ENCODE measurements around the gene SNX18.
"Not testable (repeated sequence)": the region's sequence is repeated elsewhere in the genome, so short reads cannot be mapped to it uniquely, and the experiment has no call there.

Gene SNX18

GRCh38 chr5:54520438-54520846 lies 2.9 kb downstream of the SNX18 start:
- DNase-seq (ENCODE audit: low read depth): peak; percentile 53

DNA sequence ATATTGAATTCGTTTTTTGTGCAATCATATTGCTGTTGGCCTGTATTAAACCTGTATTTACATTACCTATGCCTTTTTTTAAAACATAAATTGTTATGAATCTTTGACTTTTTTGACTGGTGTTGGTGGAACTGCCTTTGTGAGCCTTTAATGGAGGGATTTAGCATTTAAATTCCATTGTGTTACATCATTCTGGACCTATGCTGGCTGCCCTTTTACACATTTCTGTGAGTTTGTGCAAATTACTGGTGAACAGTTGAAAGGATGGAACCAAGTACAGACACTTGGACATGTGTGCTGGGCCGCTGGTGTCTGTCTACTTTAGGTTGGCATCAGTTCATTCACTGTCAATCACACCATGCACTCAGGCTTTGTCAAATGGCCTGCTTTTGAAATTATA lies 3.4 kb downstream of the SNX18 start:
- DNase-seq (ENCODE audit: low read depth): peak; percentile 39

DNA sequence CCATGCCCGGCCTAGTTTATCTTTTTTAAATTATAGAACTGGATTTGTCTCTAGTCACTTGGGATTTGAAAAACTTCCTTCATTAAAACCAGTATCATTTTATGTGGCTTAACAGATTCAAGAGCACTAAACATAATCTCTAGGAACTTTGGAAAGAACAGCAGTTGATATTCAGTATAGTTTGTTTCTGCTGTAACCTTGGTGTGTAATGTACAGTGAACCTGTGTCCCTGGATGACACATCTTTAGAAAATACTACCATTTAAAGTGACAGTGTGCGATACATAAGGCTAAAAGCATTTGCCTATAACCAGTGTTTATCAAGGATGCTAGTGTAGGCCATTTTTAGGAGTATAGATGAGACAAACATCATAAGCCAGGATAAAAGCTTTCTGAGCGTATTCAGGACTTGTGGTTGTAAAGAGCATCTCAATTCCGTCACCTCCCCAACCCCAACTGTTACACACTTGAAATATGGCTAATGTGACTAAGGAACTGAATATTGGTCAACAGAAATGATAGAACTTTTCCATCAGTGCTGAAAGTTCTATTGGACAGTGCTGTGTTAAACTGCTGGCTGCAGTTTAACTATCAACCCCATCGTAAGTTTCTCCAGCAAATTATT lies 4.4 kb downstream of the SNX18 start:
- peak; percentile 30 for DNase-seq (ENCODE audit: low read depth)

DNA sequence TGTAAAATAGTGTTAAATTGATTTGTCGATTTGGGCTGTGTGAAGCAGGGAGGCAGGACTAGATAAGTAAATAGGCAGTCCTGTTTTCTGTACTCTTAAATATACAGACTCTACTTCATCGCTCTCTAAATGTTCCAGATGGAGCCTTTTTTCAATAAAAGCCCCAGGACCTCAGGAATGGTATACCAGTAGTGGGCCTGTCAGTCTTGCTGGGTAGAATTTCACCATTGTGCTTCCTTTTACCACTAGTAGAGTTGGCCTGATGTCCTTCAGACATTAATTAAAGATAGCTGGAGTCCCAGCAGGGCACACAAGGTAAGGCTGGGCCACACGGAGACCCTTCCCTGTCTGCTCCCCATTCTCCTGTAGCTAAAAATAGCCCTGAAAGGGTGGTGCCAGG lies 6.0 kb downstream of the SNX18 start:
- no peak for DNase-seq (ENCODE audit: low read depth)

DNA sequence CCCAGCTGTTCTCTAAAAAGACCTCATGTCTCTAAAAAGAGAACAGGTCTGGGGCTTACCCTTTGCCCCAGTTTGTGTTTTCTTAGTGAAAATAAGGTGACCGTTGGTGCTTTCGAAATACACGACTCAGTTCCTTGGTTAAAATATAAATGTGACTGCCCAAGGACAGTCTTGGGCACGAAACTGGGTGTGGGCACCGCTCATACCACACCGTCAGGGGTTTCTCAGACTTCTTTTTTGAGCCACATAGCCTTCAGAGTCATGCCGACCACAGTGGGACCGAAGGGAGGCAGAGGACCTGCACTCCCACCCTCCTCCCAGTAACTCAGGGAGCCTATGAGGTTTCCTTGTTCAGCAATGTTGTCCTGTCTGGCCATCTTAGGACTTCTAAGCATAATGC lies 6.5 kb downstream of the SNX18 start:
- DNase-seq (ENCODE audit: low read depth): no peak

DNA sequence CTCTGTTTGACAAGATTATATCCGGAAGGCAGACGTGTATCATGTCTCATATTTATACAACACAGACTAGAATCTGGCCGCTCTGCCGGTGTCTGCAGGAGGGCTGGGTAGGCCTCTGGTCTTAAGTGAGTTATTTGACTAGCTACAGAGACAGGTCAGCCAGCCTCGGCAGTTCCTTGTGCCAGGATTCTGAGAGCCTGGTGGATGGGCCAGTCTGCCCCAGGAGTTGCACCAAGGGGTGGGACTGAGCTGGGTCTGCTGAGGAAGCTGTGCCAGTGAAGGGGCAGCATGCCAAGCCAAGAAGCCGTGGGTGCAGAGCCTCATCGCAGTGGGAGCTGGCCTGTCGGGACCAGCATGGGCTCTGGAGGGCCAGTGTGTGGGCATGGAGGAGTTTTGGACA lies 7.1 kb downstream of the SNX18 start:
- DNase-seq (ENCODE audit: low read depth): no peak

GRCh38 chr5:54525261-54525660 lies 7.7 kb downstream of the SNX18 start:
- no peak for DNase-seq (ENCODE audit: low read depth)

DNA sequence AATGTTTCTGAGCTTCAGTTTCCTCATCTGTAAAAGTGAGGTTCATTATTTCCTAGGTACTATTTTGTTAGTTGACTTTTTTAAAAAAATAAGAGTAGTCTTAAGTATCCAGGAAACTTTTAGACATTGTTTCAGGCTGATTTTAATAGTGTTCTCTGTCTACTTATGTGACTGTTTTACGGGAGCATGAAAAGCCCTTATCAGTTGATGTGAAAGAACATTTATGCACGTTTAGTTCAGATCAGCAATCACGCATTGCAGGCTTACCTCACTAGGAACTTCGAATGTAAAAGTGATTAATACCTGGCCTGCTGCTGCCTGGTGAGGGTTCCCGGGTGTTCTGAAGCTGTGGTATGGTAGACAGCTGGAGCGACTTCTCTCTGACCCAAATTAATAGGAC lies 8.1 kb downstream of the SNX18 start:
- DNase-seq (ENCODE audit: low read depth): no peak

- DNase-seq (ENCODE audit: low read depth): no peak
Observed at GRCh38 chr5:54526604-54527288, 9.2 kb downstream of the SNX18 start.

- no peak for DNase-seq (ENCODE audit: low read depth)
Observed at GRCh38 chr5:54528633-54529209, 11.2 kb downstream of the SNX18 start.

DNA sequence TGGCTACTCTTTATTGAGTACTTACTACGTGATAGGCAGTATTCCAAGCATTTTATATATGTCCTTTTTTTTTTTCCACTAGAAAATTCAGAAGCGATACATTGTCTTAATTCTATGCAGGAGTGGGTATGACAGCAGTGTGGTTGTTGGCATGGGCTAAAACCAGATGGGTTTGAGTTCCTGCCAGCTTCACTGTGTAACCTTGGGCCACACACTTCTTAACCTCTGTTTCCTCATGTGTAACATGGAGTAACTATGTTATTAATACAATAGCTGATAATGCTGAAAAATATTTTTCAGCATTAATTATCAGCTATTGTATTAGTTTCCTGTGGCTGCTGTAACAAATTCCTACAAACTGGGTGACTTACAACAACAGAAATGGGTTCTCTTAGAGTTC lies 12.0 kb downstream of the SNX18 start:
- DNase-seq (ENCODE audit: low read depth): no peak

- DNase-seq (ENCODE audit: low read depth): no peak
Observed at GRCh38 chr5:54531546-54531945, 14.0 kb downstream of the SNX18 start.

DNA sequence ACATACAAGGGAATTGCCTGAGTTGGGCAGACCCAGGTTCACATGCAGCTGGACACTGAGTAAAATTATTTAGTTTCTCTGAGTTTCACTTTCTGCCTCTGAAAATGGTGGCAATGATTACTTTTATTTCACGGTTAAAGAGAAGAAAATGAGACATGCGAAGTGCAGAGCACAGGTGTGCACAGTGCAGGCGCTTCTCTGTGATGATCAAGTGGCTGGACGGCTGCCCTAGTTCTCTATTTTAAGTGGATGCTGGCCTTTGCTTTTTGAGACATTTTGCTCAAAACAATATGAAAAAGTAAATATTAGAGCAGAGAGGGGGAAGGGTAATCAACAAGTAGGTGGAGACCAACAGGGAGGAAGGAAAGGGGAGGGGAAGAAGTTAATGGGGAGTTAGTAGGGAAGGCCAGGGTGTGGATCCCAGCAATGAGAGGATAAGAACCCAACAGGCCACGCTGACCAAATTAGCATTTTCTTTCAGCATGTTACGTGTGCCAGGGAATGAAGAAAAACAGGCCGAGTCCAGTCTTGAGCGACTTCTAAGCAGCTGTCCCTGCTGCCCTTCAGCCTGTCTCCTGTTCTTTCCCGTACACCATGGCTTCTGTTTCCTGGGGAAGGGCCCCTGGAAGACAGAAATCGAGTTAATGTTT lies 16.1 kb downstream of the SNX18 start:
- no peak for DNase-seq (ENCODE audit: low read depth)

DNA sequence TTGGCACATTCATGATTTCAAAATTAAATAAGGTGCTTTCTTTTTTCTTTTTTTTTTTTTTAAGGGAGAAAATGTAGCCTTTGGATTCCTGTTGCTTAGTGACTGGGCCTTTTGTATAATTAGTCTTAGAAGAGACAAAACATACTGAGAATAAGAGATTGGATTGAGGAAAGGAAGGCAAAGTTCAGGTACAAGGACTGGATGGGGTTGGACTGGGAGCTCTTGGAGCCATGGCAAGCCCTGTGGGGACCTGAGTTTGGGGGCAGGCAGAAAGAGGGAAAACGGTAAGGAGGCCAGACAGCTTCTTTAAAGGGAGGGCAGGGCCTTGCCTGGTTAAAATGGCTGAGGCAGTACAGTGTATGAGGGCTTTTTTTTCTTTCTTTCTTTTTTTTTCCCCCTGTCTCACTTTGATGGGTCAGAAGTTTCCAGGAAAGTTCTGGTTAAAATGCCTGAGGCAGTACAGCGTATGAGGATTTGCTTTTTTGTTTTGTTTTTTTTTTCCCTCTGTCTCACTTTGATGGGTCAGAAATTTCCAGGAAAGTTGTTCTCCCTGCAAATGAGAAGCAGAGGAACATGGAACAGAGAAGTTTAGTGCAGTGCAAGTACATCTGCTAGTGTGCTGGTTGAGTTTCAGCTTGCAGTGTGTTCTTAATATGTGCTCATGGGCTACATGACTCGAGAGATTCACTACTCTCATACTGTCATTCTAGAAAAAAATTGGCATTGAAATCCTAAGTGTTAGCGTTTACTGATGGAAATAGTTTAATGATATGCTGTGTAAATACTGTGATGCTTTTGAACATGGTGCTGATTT lies 16.8 kb downstream of the SNX18 start:
- DNase-seq (ENCODE audit: low read depth): no peak

DNA sequence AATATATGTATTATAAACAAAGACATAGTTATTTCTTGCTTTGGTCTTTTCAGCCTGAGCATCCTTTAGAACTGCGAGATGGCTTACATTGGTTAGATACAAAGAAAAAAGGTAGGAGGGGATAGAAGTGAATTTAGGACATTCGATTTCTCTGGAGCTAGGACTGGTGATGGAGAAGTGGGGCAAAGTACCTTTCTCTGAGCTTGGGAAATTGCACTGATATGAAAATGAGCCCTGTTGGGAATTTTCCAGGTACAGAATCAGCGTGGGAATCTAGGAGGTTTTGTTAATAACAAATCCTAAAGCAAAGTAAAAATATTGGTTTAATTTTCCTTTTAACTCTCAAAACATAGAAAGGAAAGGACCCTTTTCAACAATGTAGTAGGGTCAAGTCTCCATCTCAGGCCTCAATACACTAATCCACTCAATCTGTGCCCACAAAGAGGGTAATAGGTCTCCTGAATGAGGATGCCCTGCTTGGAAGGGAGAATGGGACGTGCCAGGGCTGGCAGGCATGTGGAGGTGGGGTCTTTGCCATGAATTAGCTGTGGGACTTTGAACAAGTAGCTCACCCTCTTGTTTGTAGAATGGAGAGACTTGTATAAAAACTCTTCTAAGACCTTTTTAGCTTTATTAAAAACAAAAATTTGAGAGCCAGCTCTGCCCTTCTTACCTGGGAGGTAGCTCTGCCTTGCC lies 17.7 kb downstream of the SNX18 start:
- no peak for DNase-seq (ENCODE audit: low read depth)

GRCh38 chr5:54536375-54536774 lies 18.8 kb downstream of the SNX18 start:
- DNase-seq (ENCODE audit: low read depth): not testable (repeated sequence)

- not testable (repeated sequence) for DNase-seq (ENCODE audit: low read depth)
Observed at GRCh38 chr5:54536861-54537260, 19.3 kb downstream of the SNX18 start.

GRCh38 chr5:54537725-54538124 lies 20.2 kb downstream of the SNX18 start:
- DNase-seq (ENCODE audit: low read depth): no peak

- no peak for DNase-seq (ENCODE audit: low read depth)
Observed at GRCh38 chr5:54538156-54538555, 20.6 kb downstream of the SNX18 start.

DNA sequence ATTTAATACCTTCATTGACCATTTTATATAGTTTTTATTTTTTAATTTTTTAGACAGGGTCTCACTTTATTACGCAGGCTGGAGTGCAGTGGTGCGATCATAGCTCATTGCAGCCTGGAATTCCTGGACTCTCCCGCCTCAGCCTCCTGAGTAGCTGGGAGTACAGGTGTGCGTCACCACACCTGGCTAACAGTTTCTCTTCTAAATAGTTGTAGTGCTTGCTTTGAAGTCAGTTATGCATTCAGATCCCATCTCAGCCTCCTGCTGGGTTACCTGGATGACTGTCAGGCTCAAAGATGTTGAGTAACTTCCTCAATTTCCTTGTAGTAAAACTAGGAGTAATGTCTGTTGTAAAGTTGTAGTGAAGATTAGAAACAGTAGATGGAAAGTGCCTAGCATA lies 21.4 kb downstream of the SNX18 start:
- no peak for DNase-seq (ENCODE audit: low read depth)

GRCh38 chr5:54540286-54540685 lies 22.7 kb downstream of the SNX18 start:
- no peak for DNase-seq (ENCODE audit: low read depth)
